CD4-positive, alpha-beta T cell (primary cell): ENCODE results near the gene TSPAN11. TPM values are rescaled to one million over a fixed set of nuclear protein-coding genes. Genes with fewer than 3 reads are reported as not detected.

ENCODE experiments used
- ATAC-seq: fragments of 200-7000 bp; cut with Tn5 transposase; one replicate; pipeline ENCODE4 v1.10.0; 2022; ENCODE audit warnings: mild to moderate bottlenecking; ENCODE audit not compliant: poor library complexity
- CTCF ChIA-PET: fragments of 350-600 bp; sonication (Branson Sonifier 250); formaldehyde crosslinking; loops from one replicate; lab custom pipeline; 2021; ENCODE audit warnings: antibody characterized with exemption, inconsistent platforms; lab: Charles Lee
- POLR2A ChIA-PET: fragments of 350-600 bp; sonication (Branson Sonifier 250); formaldehyde crosslinking; loops from one replicate; lab custom pipeline; 2021; ENCODE audit warnings: antibody characterized with exemption, inconsistent platforms; lab: Charles Lee
- DNase-seq, 14 experiments: peaks; one replicate each; pipeline ENCODE4 v3.0.0-alpha.2; 2013 to 2020; ENCODE audit warnings: mixed read lengths in 2 of 14
- H3K27ac ChIP-seq, 2 donors: one replicate each; pipeline versions ENCODE4 v1.5.1 to v1.7.0; 2013; ENCODE audit warnings: low read length in 2 of 2, low read depth in 1 of 2, mild to moderate bottlenecking in 1 of 2
- H3K27me3 ChIP-seq, 2 experiments: 1 replicate in 1 of 2; 2 replicates in 1 of 2; pipeline versions ENCODE4 v1.6.1 to v1.7.0; 2013; ENCODE audit warnings: low read length in 2 of 2, control low read depth in 1 of 2, mild to moderate bottlenecking in 1 of 2, moderate library complexity in 1 of 2; ENCODE audit not compliant: insufficient read depth in 2 of 2, control insufficient read depth in 1 of 2
- H3K36me3 ChIP-seq: one replicate; pipeline ENCODE4 v1.6.1; 2013; ENCODE audit warnings: low read length, control low read depth; ENCODE audit not compliant: insufficient read depth
- H3K4me1 ChIP-seq: one replicate; pipeline ENCODE4 v1.6.1; 2013; ENCODE audit warnings: low read length, control low read depth; ENCODE audit not compliant: insufficient read depth
- H3K4me3 ChIP-seq: one replicate; pipeline ENCODE4 v1.5.1; 2013; ENCODE audit warnings: mild to moderate bottlenecking, low read length, moderate library complexity
- H3K9me3 ChIP-seq, 2 experiments: 1 replicate in 1 of 2; 2 replicates in 1 of 2; pipeline versions ENCODE4 v1.6.1 to v1.7.0; 2013; ENCODE audit warnings: low read length in 2 of 2, mild to moderate bottlenecking in 2 of 2, control low read depth in 1 of 2, moderate library complexity in 1 of 2; ENCODE audit not compliant: control insufficient read depth in 1 of 2, insufficient read depth in 1 of 2
- H3K27ac Mint-ChIP-seq: one replicate; pipeline ENCODE4 v1.8.0; 2020; ENCODE audit warnings: mixed read lengths
- H3K27me3 Mint-ChIP-seq: one replicate; pipeline ENCODE4 v1.8.0; 2021; ENCODE audit warnings: mixed read lengths
- H3K36me3 Mint-ChIP-seq: one replicate; pipeline ENCODE4 v1.8.0; 2021; ENCODE audit warnings: low read depth, mixed read lengths
- H3K4me1 Mint-ChIP-seq: one replicate; pipeline ENCODE4 v1.8.0; 2021; ENCODE audit warnings: low read depth, mixed read lengths
- H3K4me3 Mint-ChIP-seq: one replicate; pipeline ENCODE4 v1.8.0; 2020; ENCODE audit warnings: mild to moderate bottlenecking, mixed read lengths
- H3K9me3 Mint-ChIP-seq: one replicate; pipeline ENCODE4 v1.8.0; 2020; ENCODE audit warnings: mixed read lengths
- CTCF ChIP-seq: fragments of 200-600 bp; IDR thresholded peaks from one replicate; pipeline ENCODE4 v1.8.0; 2022; ENCODE audit warnings: antibody characterized with exemption, mild to moderate bottlenecking
- intact Hi-C, 2 experiments: fragments of 100-400 bp; cut with DNase I in 1 of 2; cut with micrococcal nuclease in 1 of 2; formaldehyde crosslinking; loops; one replicate each; pipeline versions ENCODE4 v1.15.1 to v1.9.0; 2023 to 2025; cut with DNase I, micrococcal nuclease
- total RNA-seq, 174 experiments: library from RNA in 2 of 174; stranded (reverse) in 2 of 174; gene quantifications; one replicate each; pipeline ENCODE4 v1.2.3 and lab custom pipeline; 2021 to 2026

TSPAN11 gene
- total RNA-seq, 2 experiments from 2014 or later, result not detected

GRCh38 chr12:30953951-30954751 is 27.6 kb downstream of the TSPAN11 start:
- Mint-ChIP-seq H3K27me3 (peaks cover 18% of the 10 kb centered on the region), H3K36me3 (no peaks in the 10 kb centered on the region), H3K9me3 (no peaks in the 10 kb centered on the region), H3K4me3 (no peak overlapping the region), H3K27ac (no peak overlapping the region), H3K4me1 (no peaks in the 10 kb centered on the region)
- TF ChIP-seq CTCF, result no peak
- no peaks in the 10 kb centered on the region for H3K4me1 ChIP-seq
- ATAC-seq, result no peak
- ChIA-PET CTCF (no interaction called here), POLR2A (no interaction called here)
- H3K27me3 ChIP-seq, result peaks cover 0 to 2% of the 10 kb centered on the region in 2 experiments
- no peaks in the 10 kb centered on the region for H3K36me3 ChIP-seq
- no peaks in the 10 kb centered on the region for H3K9me3 ChIP-seq
- H3K4me3 ChIP-seq, result no peak overlapping the region
- DNase-seq, result no peak
- intact Hi-C loops, result no loop called here
- no peak overlapping the region for H3K27ac ChIP-seq

- peaks cover 13% of the 10 kb centered on the region for H3K27me3 Mint-ChIP-seq
- no peaks in the 10 kb centered on the region for H3K36me3 ChIP-seq
- no peak overlapping the region for H3K27ac ChIP-seq
- no peaks in the 10 kb centered on the region for H3K4me1 ChIP-seq
- H3K27me3 ChIP-seq, result peaks cover 0 to 2% of the 10 kb centered on the region in 2 experiments
- H3K4me3 ChIP-seq, result no peak overlapping the region
- intact Hi-C loops, result no loop called here
- no peaks in the 10 kb centered on the region for H3K9me3 Mint-ChIP-seq
- no peaks in the 10 kb centered on the region for H3K9me3 ChIP-seq
- CTCF ChIA-PET, result no interaction called here
- ATAC-seq (no peak), DNase-seq (no peak)
- H3K4me1 Mint-ChIP-seq, result no peaks in the 10 kb centered on the region
- POLR2A ChIA-PET, result no interaction called here
- no peak overlapping the region for H3K4me3 Mint-ChIP-seq
- no peak for TF ChIP-seq CTCF
- no peaks in the 10 kb centered on the region for H3K36me3 Mint-ChIP-seq
- no peak overlapping the region for H3K27ac Mint-ChIP-seq
Observed at GRCh38 chr12:30955214-30955613, 28.7 kb downstream of the TSPAN11 start.

GRCh38 chr12:30959110-30959710 is 32.7 kb downstream of the TSPAN11 start:
- Mint-ChIP-seq H3K27ac (no peak overlapping the region), H3K27me3 (peaks cover 13% of the 10 kb centered on the region), H3K36me3 (no peaks in the 10 kb centered on the region), H3K9me3 (no peaks in the 10 kb centered on the region), H3K4me3 (no peak overlapping the region), H3K4me1 (no peaks in the 10 kb centered on the region)
- no peaks in the 10 kb centered on the region for H3K4me1 ChIP-seq
- ChIA-PET CTCF (no interaction called here), POLR2A (no interaction called here)
- no peaks in the 10 kb centered on the region for H3K9me3 ChIP-seq
- DNase-seq (no peak), ATAC-seq (no peak)
- no peak overlapping the region for H3K27ac ChIP-seq
- TF ChIP-seq CTCF, result no peak
- no peak overlapping the region for H3K4me3 ChIP-seq
- intact Hi-C loops, result no loop called here
- H3K36me3 ChIP-seq, result no peaks in the 10 kb centered on the region
- peaks cover 0 to 7% of the 10 kb centered on the region in 2 experiments for H3K27me3 ChIP-seq
